DND-41 (cell line): ENCODE data around the gene C1QTNF1.

Experiments used
- ATAC-seq: fragments of 200-7000 bp; cut with Tn5 transposase; 3 replicates; pipeline ENCODE4 v1.9.1; 2021; ENCODE audit warnings: low read depth; ENCODE audit not compliant: insufficient read depth
- DNase-seq: peaks from one replicate; pipeline ENCODE4 v3.0.0-alpha.2; 2020
- H2AFZ ChIP-seq: 2 replicates; pipeline ENCODE4 v1.6.0; 2012; ENCODE audit warnings: low read depth, low read length
- H3K27ac ChIP-seq: 2 replicates; pipeline ENCODE4 v1.5.1; 2012; ENCODE audit warnings: low read length, inconsistent platforms
- H3K27me3 ChIP-seq: fragments of 200-600 bp; sonication (generic); 2 replicates; pipeline ENCODE4 v1.6.0; 2012; ENCODE audit warnings: low read length, mild to moderate bottlenecking, inconsistent platforms; ENCODE audit not compliant: insufficient read depth, poor library complexity
- H3K36me3 ChIP-seq: 2 replicates; pipeline ENCODE4 v1.5.1; 2012; ENCODE audit warnings: low read length, inconsistent platforms; ENCODE audit not compliant: insufficient read depth
- H3K4me1 ChIP-seq: 2 replicates; pipeline ENCODE4 v1.5.1; 2012; ENCODE audit warnings: mild to moderate bottlenecking, low read length; ENCODE audit not compliant: insufficient read depth
- H3K4me2 ChIP-seq: 2 replicates; pipeline ENCODE4 v1.6.0; 2012; ENCODE audit warnings: mild to moderate bottlenecking, moderate library complexity, low read length, inconsistent platforms; ENCODE audit not compliant: insufficient read depth
- H3K4me3 ChIP-seq, 2 experiments: fragments of 200-600 bp in 1 of 2; shearing (Covaris generic) in 1 of 2; 2 replicates each; pipeline ENCODE4 v1.5.1; 2012 to 2016; ENCODE audit warnings: inconsistent platforms in 2 of 2, low read length in 2 of 2, mild to moderate bottlenecking in 2 of 2, low read depth in 1 of 2, moderate library complexity in 1 of 2
- H3K79me2 ChIP-seq: 2 replicates; pipeline ENCODE4 v1.6.0; 2012; ENCODE audit warnings: low read length, inconsistent platforms; ENCODE audit not compliant: insufficient read depth
- H3K9ac ChIP-seq: 2 replicates; pipeline ENCODE4 v1.6.0; 2012; ENCODE audit warnings: low read depth, mild to moderate bottlenecking, inconsistent platforms, low read length, moderate library complexity
- H3K9me3 ChIP-seq: 2 replicates; pipeline ENCODE4 v1.5.1; 2012; ENCODE audit warnings: low read length, moderate library complexity, mild to moderate bottlenecking, inconsistent platforms; ENCODE audit not compliant: insufficient read depth, severe bottlenecking
- H4K20me1 ChIP-seq: 2 replicates; pipeline ENCODE4 v1.6.0; 2012; ENCODE audit warnings: low read length; ENCODE audit not compliant: insufficient read depth
- EZH2 ChIP-seq: IDR thresholded peaks from 3 replicates; pipeline ENCODE4 v1.6.1; 2012; ENCODE audit warnings: borderline replicate concordance, low read depth, mild to moderate bottlenecking, moderate library complexity, low read length, inconsistent platforms; ENCODE audit not compliant: severe bottlenecking
- TF ChIP-seq, protein P1 (sequence below): IDR thresholded peaks from 2 replicates; pipeline ENCODE4 v1.5.1; 2012; ENCODE audit warnings: borderline replicate concordance, low read length, moderate library complexity, mild to moderate bottlenecking; ENCODE audit not compliant: poor library complexity, severe bottlenecking; ENCODE audit errors: extremely low read depth

C1QTNF1 gene

DNA sequence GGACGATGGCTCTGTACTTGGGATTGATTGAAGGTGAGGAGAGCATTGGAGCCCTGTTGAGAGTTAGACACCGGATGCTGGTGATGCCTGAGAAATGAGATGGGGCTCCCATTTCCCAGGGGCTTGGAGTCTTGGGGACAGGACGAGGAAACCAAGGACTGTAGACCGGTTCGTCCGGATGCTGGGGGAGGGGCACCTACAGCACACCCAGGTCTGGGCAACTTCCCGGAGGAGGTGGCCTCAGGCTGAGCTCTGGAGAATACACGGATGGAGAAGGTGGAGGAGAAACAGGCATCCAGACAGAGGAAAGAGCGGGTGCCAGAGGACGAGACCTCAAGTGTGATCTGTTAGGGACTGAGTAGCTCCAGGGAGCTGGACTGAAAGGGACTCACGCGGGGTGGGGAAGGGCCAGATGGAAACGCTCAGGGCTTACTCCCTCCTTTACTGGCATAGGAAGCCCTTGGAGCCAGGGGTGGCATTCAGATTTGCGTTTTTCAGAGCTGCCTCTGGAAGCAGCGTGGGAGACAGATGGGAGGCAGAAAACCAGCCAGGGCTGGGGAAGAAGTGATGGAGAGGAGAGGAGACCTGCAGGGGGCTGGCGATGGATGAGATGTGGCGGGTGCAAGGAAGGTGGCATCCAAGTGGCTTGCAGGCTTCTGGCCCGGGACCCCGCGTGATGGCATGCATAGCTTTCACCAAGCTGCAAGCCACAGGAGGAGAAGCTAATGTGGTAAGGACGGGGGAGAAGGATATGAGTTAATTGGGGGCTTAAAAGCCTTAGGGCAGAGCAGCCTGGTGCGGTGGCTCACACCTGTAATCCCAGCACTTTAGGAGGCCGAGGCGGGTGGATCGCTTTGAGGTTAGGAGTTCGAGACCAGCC lies 8.3 kb downstream of the C1QTNF1 start:
- Histone ChIP-seq H3K27ac (no peak overlapping the region), H4K20me1 (peaks cover 3% of the 10 kb centered on the region), H3K9ac (no peak overlapping the region), H3K4me2 (no peak overlapping the region), H3K27me3 (peaks cover 4% of the 10 kb centered on the region), H3K79me2 (no peaks in the 10 kb centered on the region), H2AFZ (no peak overlapping the region), H3K4me3 (no peak overlapping the region), H3K9me3 (no peaks in the 10 kb centered on the region), H3K36me3 (no peaks in the 10 kb centered on the region), H3K4me1 (no peaks in the 10 kb centered on the region)
- no peak for ATAC-seq
- DNase-seq: no peak
- TF ChIP-seq EZH2: no peak
- TF ChIP-seq, protein P1, sequence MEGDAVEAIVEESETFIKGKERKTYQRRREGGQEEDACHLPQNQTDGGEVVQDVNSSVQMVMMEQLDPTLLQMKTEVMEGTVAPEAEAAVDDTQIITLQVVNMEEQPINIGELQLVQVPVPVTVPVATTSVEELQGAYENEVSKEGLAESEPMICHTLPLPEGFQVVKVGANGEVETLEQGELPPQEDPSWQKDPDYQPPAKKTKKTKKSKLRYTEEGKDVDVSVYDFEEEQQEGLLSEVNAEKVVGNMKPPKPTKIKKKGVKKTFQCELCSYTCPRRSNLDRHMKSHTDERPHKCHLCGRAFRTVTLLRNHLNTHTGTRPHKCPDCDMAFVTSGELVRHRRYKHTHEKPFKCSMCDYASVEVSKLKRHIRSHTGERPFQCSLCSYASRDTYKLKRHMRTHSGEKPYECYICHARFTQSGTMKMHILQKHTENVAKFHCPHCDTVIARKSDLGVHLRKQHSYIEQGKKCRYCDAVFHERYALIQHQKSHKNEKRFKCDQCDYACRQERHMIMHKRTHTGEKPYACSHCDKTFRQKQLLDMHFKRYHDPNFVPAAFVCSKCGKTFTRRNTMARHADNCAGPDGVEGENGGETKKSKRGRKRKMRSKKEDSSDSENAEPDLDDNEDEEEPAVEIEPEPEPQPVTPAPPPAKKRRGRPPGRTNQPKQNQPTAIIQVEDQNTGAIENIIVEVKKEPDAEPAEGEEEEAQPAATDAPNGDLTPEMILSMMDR: no peak

DNA sequence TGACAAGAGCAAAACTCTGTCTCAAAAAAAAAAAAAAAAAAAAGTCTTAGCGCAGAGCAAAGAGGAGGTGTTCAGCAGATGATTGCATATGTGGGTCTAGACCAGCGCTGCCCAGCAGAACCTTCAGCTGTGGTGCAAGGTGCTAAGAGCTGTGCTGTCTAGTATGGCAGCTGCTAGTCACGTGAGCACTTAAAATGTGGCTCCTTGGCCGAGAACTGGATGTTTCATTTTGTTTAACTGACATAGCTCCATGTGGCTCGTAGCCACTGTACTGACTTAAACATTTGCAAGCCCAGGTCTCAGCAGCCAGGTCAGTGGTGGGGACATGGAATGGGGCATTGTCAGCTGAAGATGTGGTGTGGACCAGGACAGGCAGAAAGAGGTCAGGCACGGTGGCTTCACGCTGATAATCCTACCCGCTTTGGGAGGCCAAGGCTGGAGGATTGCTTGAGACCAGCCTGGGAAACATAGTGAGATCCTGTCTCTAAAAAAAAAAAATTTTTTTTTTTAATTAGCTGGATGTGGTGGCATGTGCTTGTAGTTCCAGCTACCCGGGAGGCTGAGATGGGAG lies 9.2 kb downstream of the C1QTNF1 start:
- Histone ChIP-seq H3K9ac (no peak overlapping the region), H3K27me3 (no peaks in the 10 kb centered on the region), H3K9me3 (no peaks in the 10 kb centered on the region), H3K4me1 (no peaks in the 10 kb centered on the region), H3K79me2 (no peaks in the 10 kb centered on the region), H3K4me2 (no peak overlapping the region), H3K36me3 (no peaks in the 10 kb centered on the region), H2AFZ (no peak overlapping the region), H4K20me1 (no peaks in the 10 kb centered on the region; the same call in 1 of the 2 replicates), H3K4me3 (no peak overlapping the region), H3K27ac (no peak overlapping the region)
- ATAC-seq (no peak), DNase-seq (no peak)
- TF ChIP-seq, protein P1: no peak
- no peak for TF ChIP-seq EZH2

GRCh38 chr17:79033741-79034501 lies 10.0 kb downstream of the C1QTNF1 start:
- Histone ChIP-seq H3K27me3 (no peaks in the 10 kb centered on the region), H3K27ac (no peak overlapping the region), H3K9ac (no peak overlapping the region), H3K4me3 (no peak overlapping the region), H3K4me1 (no peaks in the 10 kb centered on the region), H4K20me1 (no peaks in the 10 kb centered on the region; the same call in 1 of the 2 replicates), H3K4me2 (no peak overlapping the region), H3K9me3 (no peaks in the 10 kb centered on the region), H2AFZ (no peak overlapping the region), H3K79me2 (no peaks in the 10 kb centered on the region), H3K36me3 (no peaks in the 10 kb centered on the region)
- no peak for ATAC-seq
- no peak for DNase-seq
- TF ChIP-seq, protein P1: no peak
- TF ChIP-seq EZH2: no peak
